ENCODE measurements around the gene LIX1.

The LIX1 gene

GRCh38 chr5:97106216-97106581, 36.2 kb downstream of the LIX1 start:
- Histone ChIP-seq H3K79me1 (replicated peaks; ENCODE audit: low read length, poor library complexity, severe bottlenecking) (no peaks in the 10 kb centered on the region), H3K9ac (ENCODE audit: low read length) (no peak overlapping the region), H2BK120ac (ENCODE audit: low read depth, low read length) (no peak overlapping the region), H4K91ac (ENCODE audit: low read length) (no peak overlapping the region), H2BK5ac (ENCODE audit: low read depth, low read length, poor library complexity, severe bottlenecking) (no peak overlapping the region), H3K4me2 (ENCODE audit: low read length, poor library complexity, severe bottlenecking) (no peak overlapping the region), H3K9me3 (ENCODE audit: control insufficient read depth, low read length) (no peaks in the 10 kb centered on the region), H2BK15ac (ENCODE audit: low read depth, poor library complexity, severe bottlenecking) (no peak overlapping the region), H3K27me3 (ENCODE audit: control insufficient read depth in 1 of 2, insufficient read depth in 1 of 2, low read length in 2 of 2) (peaks cover 0 to 6% of the 10 kb centered on the region in 2 experiments), H3K14ac (ENCODE audit: low read length in 2 of 2) (no peak overlapping the region), H3K4me3 (ENCODE audit: insufficient read depth in 1 of 2, low read depth in 1 of 2, low read length in 2 of 2) (no peak overlapping the region), H3K18ac (ENCODE audit: low read depth in 1 of 2, low read length in 2 of 2) (no peak overlapping the region), H4K8ac (ENCODE audit: low read length) (no peak overlapping the region), H3K27ac (ENCODE audit: low read length, poor library complexity, severe bottlenecking) (no peak overlapping the region), H2BK12ac (ENCODE audit: low read length in 2 of 2) (no peak overlapping the region), H3K36me3 (ENCODE audit: control insufficient read depth in 1 of 2, insufficient read depth in 2 of 2, low read depth in 1 of 2, low read length in 2 of 2) (no peaks in the 10 kb centered on the region), H3K4ac (ENCODE audit: low read depth in 1 of 2, low read length in 2 of 2) (no peak overlapping the region), H2AFZ (ENCODE audit: low read depth, low read length) (no peak overlapping the region), H3K4me1 (ENCODE audit: control insufficient read depth, insufficient read depth, low read depth, low read length) (peaks cover 6% of the 10 kb centered on the region), H3K23ac (ENCODE audit: low read length in 2 of 2) (no peak overlapping the region), H2AK5ac (ENCODE audit: low read length, severe bottlenecking) (no peak overlapping the region)
- DNase-seq = no peak
- 49% methylated on average over 2 of the region's 2 CpGs for WGBS

- no peak overlapping the region for H2AFZ ChIP-seq (ENCODE audit: low read depth, low read length)
- H3K79me1 ChIP-seq (replicated peaks; ENCODE audit: low read length, poor library complexity, severe bottlenecking) = no peaks in the 10 kb centered on the region
Observed at GRCh38 chr5:97105501-97106215, 36.8 kb downstream of the LIX1 start.

GRCh38 chr5:97102010-97102470, 40.4 kb downstream of the LIX1 start:
- Histone ChIP-seq H3K27me3 (ENCODE audit: control insufficient read depth in 1 of 2, insufficient read depth in 1 of 2, low read length in 2 of 2) (peaks cover 0 to 10% of the 10 kb centered on the region in 2 experiments), H3K36me3 (ENCODE audit: control insufficient read depth in 1 of 2, insufficient read depth in 2 of 2, low read depth in 1 of 2, low read length in 2 of 2) (no peaks in the 10 kb centered on the region)

More at GRCh38 chr5:97105501-97106215, 36.8 kb downstream of the LIX1 start:
- 82% methylated on average over 8 of the region's 13 CpGs for WGBS
- Histone ChIP-seq H2BK5ac (ENCODE audit: low read depth, low read length, poor library complexity, severe bottlenecking) (no peak overlapping the region), H3K14ac (ENCODE audit: low read length in 2 of 2) (no peak overlapping the region), H3K9me3 (ENCODE audit: control insufficient read depth, low read length) (no peaks in the 10 kb centered on the region), H3K23ac (ENCODE audit: low read length in 2 of 2) (no peak overlapping the region), H3K4ac (ENCODE audit: low read depth in 1 of 2, low read length in 2 of 2) (no peak overlapping the region), H3K4me3 (ENCODE audit: insufficient read depth in 1 of 2, low read depth in 1 of 2, low read length in 2 of 2) (no peak overlapping the region), H4K8ac (ENCODE audit: low read length) (no peak overlapping the region), H3K18ac (ENCODE audit: low read depth in 1 of 2, low read length in 2 of 2) (no peak overlapping the region), H2BK15ac (ENCODE audit: low read depth, poor library complexity, severe bottlenecking) (no peak overlapping the region), H3K27ac (ENCODE audit: low read length, poor library complexity, severe bottlenecking) (no peak overlapping the region), H3K9ac (ENCODE audit: low read length) (no peak overlapping the region), H3K4me2 (ENCODE audit: low read length, poor library complexity, severe bottlenecking) (no peak overlapping the region), H3K4me1 (ENCODE audit: control insufficient read depth, insufficient read depth, low read depth, low read length) (peaks cover 7% of the 10 kb centered on the region), H2AK5ac (ENCODE audit: low read length, severe bottlenecking) (no peak overlapping the region), H3K36me3 (ENCODE audit: control insufficient read depth in 1 of 2, insufficient read depth in 2 of 2, low read depth in 1 of 2, low read length in 2 of 2) (no peaks in the 10 kb centered on the region), H3K27me3 (ENCODE audit: control insufficient read depth in 1 of 2, insufficient read depth in 1 of 2, low read length in 2 of 2) (peaks cover 0 to 6% of the 10 kb centered on the region in 2 experiments), H4K91ac (ENCODE audit: low read length) (no peak overlapping the region), H2BK120ac (ENCODE audit: low read depth, low read length) (no peak overlapping the region), H2BK12ac (ENCODE audit: low read length in 2 of 2) (no peak overlapping the region)
- no peak for DNase-seq

GRCh38 chr5:97101189-97101910, 41.1 kb downstream of the LIX1 start:
- no peak overlapping the region for H2BK5ac ChIP-seq (ENCODE audit: low read depth, low read length, poor library complexity, severe bottlenecking)

More at GRCh38 chr5:97102010-97102470, 40.4 kb downstream of the LIX1 start:
- Histone ChIP-seq H3K27ac (ENCODE audit: low read length, poor library complexity, severe bottlenecking) (no peak overlapping the region), H3K79me1 (replicated peaks; ENCODE audit: low read length, poor library complexity, severe bottlenecking) (no peaks in the 10 kb centered on the region), H3K14ac (ENCODE audit: low read length in 2 of 2) (no peak overlapping the region), H3K23ac (ENCODE audit: low read length in 2 of 2) (no peak overlapping the region), H2BK120ac (ENCODE audit: low read depth, low read length) (no peak overlapping the region), H3K9me3 (ENCODE audit: control insufficient read depth, low read length) (no peaks in the 10 kb centered on the region), H2BK12ac (ENCODE audit: low read length in 2 of 2) (no peak overlapping the region), H4K8ac (ENCODE audit: low read length) (no peak overlapping the region), H2BK15ac (ENCODE audit: low read depth, poor library complexity, severe bottlenecking) (no peak overlapping the region), H3K4ac (ENCODE audit: low read depth in 1 of 2, low read length in 2 of 2) (peak overlapping the region in 1 of 2 experiments; percentile 17), H2AK5ac (ENCODE audit: low read length, severe bottlenecking) (no peak overlapping the region), H2BK5ac (ENCODE audit: low read depth, low read length, poor library complexity, severe bottlenecking) (no peak overlapping the region), H2AFZ (ENCODE audit: low read depth, low read length) (peak overlapping the region; percentile 52), H3K4me1 (ENCODE audit: control insufficient read depth, insufficient read depth, low read depth, low read length) (peaks cover 7% of the 10 kb centered on the region), H3K4me2 (ENCODE audit: low read length, poor library complexity, severe bottlenecking) (no peak overlapping the region), H3K4me3 (ENCODE audit: insufficient read depth in 1 of 2, low read depth in 1 of 2, low read length in 2 of 2) (no peak overlapping the region), H3K18ac (ENCODE audit: low read depth in 1 of 2, low read length in 2 of 2) (peak overlapping the region in 1 of 2 experiments; percentile 47), H4K91ac (ENCODE audit: low read length) (no peak overlapping the region), H3K9ac (ENCODE audit: low read length) (no peak overlapping the region)
- WGBS = 46% methylated on average over 7 of the region's 8 CpGs
- DNase-seq = no peak

More at GRCh38 chr5:97101189-97101910, 41.1 kb downstream of the LIX1 start:
- H3K79me1 ChIP-seq (replicated peaks; ENCODE audit: low read length, poor library complexity, severe bottlenecking) = no peaks in the 10 kb centered on the region
- H2BK120ac ChIP-seq (ENCODE audit: low read depth, low read length) = no peak overlapping the region
- peaks cover 0 to 8% of the 10 kb centered on the region in 2 experiments for H3K27me3 ChIP-seq (ENCODE audit: control insufficient read depth in 1 of 2, insufficient read depth in 1 of 2, low read length in 2 of 2)
- H3K23ac ChIP-seq (ENCODE audit: low read length in 2 of 2) = no peak overlapping the region
- no peaks in the 10 kb centered on the region for H3K9me3 ChIP-seq (ENCODE audit: control insufficient read depth, low read length)
- peak; percentile 34 for DNase-seq
- H3K14ac ChIP-seq (ENCODE audit: low read length in 2 of 2) = no peak overlapping the region
- no peak overlapping the region for H4K91ac ChIP-seq (ENCODE audit: low read length)
- H2AFZ ChIP-seq (ENCODE audit: low read depth, low read length) = no peak overlapping the region
- H3K4me1 ChIP-seq (ENCODE audit: control insufficient read depth, insufficient read depth, low read depth, low read length) = peaks cover 7% of the 10 kb centered on the region
- no peaks in the 10 kb centered on the region for H3K36me3 ChIP-seq (ENCODE audit: control insufficient read depth in 1 of 2, insufficient read depth in 2 of 2, low read depth in 1 of 2, low read length in 2 of 2)
- H3K18ac ChIP-seq (ENCODE audit: low read depth in 1 of 2, low read length in 2 of 2) = no peak overlapping the region
- H2BK15ac ChIP-seq (ENCODE audit: low read depth, poor library complexity, severe bottlenecking) = no peak overlapping the region
- H3K4ac ChIP-seq (ENCODE audit: low read depth in 1 of 2, low read length in 2 of 2) = no peak overlapping the region
- no peak overlapping the region for H3K4me3 ChIP-seq (ENCODE audit: insufficient read depth in 1 of 2, low read depth in 1 of 2, low read length in 2 of 2)
- H2BK12ac ChIP-seq (ENCODE audit: low read length in 2 of 2) = no peak overlapping the region
- H4K8ac ChIP-seq (ENCODE audit: low read length) = no peak overlapping the region
- H3K4me2 ChIP-seq (ENCODE audit: low read length, poor library complexity, severe bottlenecking) = no peak overlapping the region
- peak overlapping the region; percentile 39 for H3K27ac ChIP-seq (ENCODE audit: low read length, poor library complexity, severe bottlenecking)
- no peak overlapping the region for H2AK5ac ChIP-seq (ENCODE audit: low read length, severe bottlenecking)
- H3K9ac ChIP-seq (ENCODE audit: low read length) = no peak overlapping the region
- 36% methylated on average over 5 of the region's 6 CpGs for WGBS
